ENCODE results near the gene EHBP1L1. TPM values are rescaled to one million over a fixed set of nuclear protein-coding genes. Genes with fewer than 3 reads are reported as not detected.

EHBP1L1 gene
- total RNA-seq, 2 experiments from 2014 or later: 115 to 120 TPM

- POLR2A ChIA-PET: interaction anchor here (0.5 to 1.3 kb wide), 5 partner anchors 11 to 662 kb away, joined by 3 read pairs; partner anchors contain the start of gene SCYL1
- CTCF ChIA-PET: interaction anchor here (0.5 to 1.6 kb wide), 7 partner anchors 8 to 522 kb away, joined by 3 to 6 read pairs (median 3); partner anchors contain the start of gene ZNRD2
Measured at GRCh38 chr11:65557280-65558001, 18.4 kb upstream of the EHBP1L1 start.

- CTCF ChIA-PET: interaction anchor here (1.0 to 3.2 kb wide), 5 partner anchors 8 to 24 kb away, joined by 3 to 20 read pairs (median 5); partner anchors contain the start of genes FAM89B and ZNRD2
- POLR2A ChIA-PET: interaction anchor here (0.5 to 1.3 kb wide), 4 partner anchors 17 to 1096 kb away, joined by 3 to 6 read pairs (median 3); partner anchors contain the start of gene EHBP1L1
Measured at GRCh38 chr11:65558002-65558929, 17.6 kb upstream of the EHBP1L1 start, which contains the start of gene LTBP3. Gene LTBP3, minus strand, starts transcription at chr11:65558359. Its CDS starts 400 bp downstream, at chr11:65557959.

GRCh38 chr11:65558930-65559509 lies 16.8 kb upstream of the EHBP1L1 start:
- CTCF ChIA-PET: interaction anchor here (1.0 to 3.2 kb wide), 6 partner anchors 11 to 24 kb away, joined by 3 to 20 read pairs (median 4); partner anchors contain the start of genes FAM89B and ZNRD2
- POLR2A ChIA-PET: interaction anchor here (0.5 to 1.3 kb wide), 4 partner anchors 16 to 1095 kb away, joined by 3 to 6 read pairs (median 3); partner anchors contain the start of gene EHBP1L1

- CTCF ChIA-PET: interaction anchor here (1.2 to 3.2 kb wide), 6 partner anchors 11 to 23 kb away, joined by 3 to 20 read pairs (median 4); partner anchors contain the start of gene FAM89B
- POLR2A ChIA-PET: interaction anchor here (0.6 to 1.3 kb wide), 3 partner anchors 34 to 1625 kb away, joined by 3 to 6 read pairs (median 6); no protein-coding TSS in a partner anchor
Measured at GRCh38 chr11:65559535-65559934, 16.3 kb upstream of the EHBP1L1 start.

- POLR2A ChIA-PET: interaction anchor here (0.6 kb wide), 1 partner anchor 1625 kb away, joined by 6 read pairs; no protein-coding TSS in a partner anchor
Measured at GRCh38 chr11:65559951-65560537, 15.8 kb upstream of the EHBP1L1 start.

GRCh38 chr11:65560555-65561418 lies 15.1 kb upstream of the EHBP1L1 start:
- CTCF ChIA-PET: interaction anchor here (1.2 to 5.2 kb wide), 4 partner anchors 10 to 33 kb away, joined by 3 to 23 read pairs (median 12); no protein-coding TSS in a partner anchor
- POLR2A ChIA-PET: interaction anchor here (0.6 kb wide), 1 partner anchor 299 kb away, joined by 7 read pairs; the partner anchor contains the start of gene POLA2

More at GRCh38 chr11:65559951-65560537, 15.8 kb upstream of the EHBP1L1 start:
- CTCF ChIA-PET: interaction anchor here (1.3 to 5.2 kb wide), 5 partner anchors 9 to 19 kb away, joined by 3 to 23 read pairs (median 4); no protein-coding TSS in a partner anchor

GRCh38 chr11:65562020-65562419 lies 13.8 kb upstream of the EHBP1L1 start:
- ChIA-PET CTCF (interaction anchor here (0.7 to 5.2 kb wide), 6 partner anchors 11 to 102 kb away, joined by 3 to 23 read pairs (median 5); no protein-coding TSS in a partner anchor), POLR2A (no interaction called here)

- ChIA-PET CTCF (interaction anchor here (0.7 to 5.2 kb wide), 7 partner anchors 9 to 193 kb away, joined by 3 to 23 read pairs (median 4); partner anchors contain the start of gene FAM89B), POLR2A (interaction anchor here (0.7 kb wide), 2 partner anchors 19 to 490 kb away, joined by 5 to 6 read pairs; no protein-coding TSS in a partner anchor)
Measured at GRCh38 chr11:65562788-65563187, 13.1 kb upstream of the EHBP1L1 start.

- CTCF ChIA-PET: interaction anchor here (0.7 to 5.2 kb wide), 5 partner anchors 9 to 194 kb away, joined by 3 to 23 read pairs (median 4); partner anchors contain the start of gene FAM89B
- POLR2A ChIA-PET: interaction anchor here (0.7 kb wide), 2 partner anchors 18 to 489 kb away, joined by 5 to 6 read pairs; no protein-coding TSS in a partner anchor
Measured at GRCh38 chr11:65563601-65564000, 12.3 kb upstream of the EHBP1L1 start.

- CTCF ChIA-PET: interaction anchor here (1.1 to 5.2 kb wide), 8 partner anchors 8 to 40 kb away, joined by 3 to 23 read pairs (median 8); partner anchors contain the start of genes FAM89B and SCYL1
- POLR2A ChIA-PET: interaction anchor here (0.6 to 1.5 kb wide), 3 partner anchors 9 to 110 kb away, joined by 3 to 8 read pairs (median 4); partner anchors contain the start of gene EHBP1L1
Measured at GRCh38 chr11:65564879-65565559, 10.8 kb upstream of the EHBP1L1 start.

- ChIA-PET CTCF (interaction anchor here (0.6 to 3.3 kb wide), 12 partner anchors 7 to 72 kb away, joined by 3 to 18 read pairs (median 4); partner anchors contain the start of genes FAM89B, SCYL1 and SIPA1), POLR2A (interaction anchor here (0.6 to 1.5 kb wide), 13 partner anchors 10 to 304 kb away, joined by 3 to 11 read pairs (median 5); partner anchors contain the start of genes DPF2, EHBP1L1, MALAT1 and NEAT1)
Measured at GRCh38 chr11:65565624-65566453, 10.0 kb upstream of the EHBP1L1 start.

GRCh38 chr11:65569164-65569972 lies 6.5 kb upstream of the EHBP1L1 start:
- POLR2A ChIA-PET: interaction anchor here (1.0 to 1.2 kb wide), 4 partner anchors 43 to 308 kb away, joined by 3 to 4 read pairs (median 4); partner anchors contain the start of genes NEAT1 and POLA2

More at GRCh38 chr11:65569164-65569972, 6.5 kb upstream of the EHBP1L1 start:
- CTCF ChIA-PET: interaction anchor here (0.8 to 4.6 kb wide), 7 partner anchors 11 to 46 kb away, joined by 3 to 56 read pairs (median 5); partner anchors contain the start of genes LTBP3 and PCNX3
